NCI-H2107 treated with DMSO at 0.1 percent for 48 hours (cell line): ENCODE measurements around the gene TOGARAM1.

Experiments
- DNase-seq: peaks from one replicate; lab custom pipeline; 2025; ENCODE audit not compliant: unreplicated experiment; lab: John Stamatoyannopoulos, UW

Gene TOGARAM1

GRCh38 chr14:44963044-44963528 is 1.1 kb downstream of the TOGARAM1 start:
- DNase-seq, result no peak

GRCh38 chr14:44963775-44964380 is 1.9 kb downstream of the TOGARAM1 start:
- peak; percentile 67 for DNase-seq

- peak; percentile 19 for DNase-seq
Measured at GRCh38 chr14:44966601-44967336, 4.8 kb downstream of the TOGARAM1 start.

GRCh38 chr14:44968714-44969113 is 6.7 kb downstream of the TOGARAM1 start:
- no peak for DNase-seq

- DNase-seq, result no peak
Measured at GRCh38 chr14:44970907-44971306, 8.9 kb downstream of the TOGARAM1 start.

GRCh38 chr14:44971459-44971858 is 9.5 kb downstream of the TOGARAM1 start:
- DNase-seq, result no peak

- no peak for DNase-seq
Measured at GRCh38 chr14:44979273-44979672, 17.3 kb downstream of the TOGARAM1 start.

GRCh38 chr14:44979740-44980356 is 17.9 kb downstream of the TOGARAM1 start:
- no peak for DNase-seq

GRCh38 chr14:44981198-44981597 is 19.2 kb downstream of the TOGARAM1 start:
- DNase-seq, result peak; percentile 15

- no peak for DNase-seq
Measured at GRCh38 chr14:44982594-44982993, 20.6 kb downstream of the TOGARAM1 start.

- peak; percentile 8 for DNase-seq
Measured at GRCh38 chr14:44988694-44989093, 26.7 kb downstream of the TOGARAM1 start.

- DNase-seq, result no peak
Measured at GRCh38 chr14:44989497-44990440, 27.8 kb downstream of the TOGARAM1 start.

GRCh38 chr14:44990533-44990932 is 28.5 kb downstream of the TOGARAM1 start:
- DNase-seq, result no peak

- no peak for DNase-seq
Measured at GRCh38 chr14:44995196-44995595, 33.2 kb downstream of the TOGARAM1 start.

- no peak for DNase-seq
Measured at GRCh38 chr14:44995770-44996294, 33.8 kb downstream of the TOGARAM1 start.

GRCh38 chr14:45003924-45004323 is 41.9 kb downstream of the TOGARAM1 start:
- DNase-seq, result no peak

- DNase-seq, result no peak
Measured at GRCh38 chr14:45015133-45015532, 53.1 kb downstream of the TOGARAM1 start.

GRCh38 chr14:45028107-45028626 is 66.2 kb downstream of the TOGARAM1 start:
- no peak for DNase-seq

- no peak for DNase-seq
Measured at GRCh38 chr14:45034730-45035129, 72.7 kb downstream of the TOGARAM1 start.

GRCh38 chr14:45038256-45038655 is 76.3 kb downstream of the TOGARAM1 start:
- no peak for DNase-seq
